GM21360 (cell line): ENCODE measurements around the gene RNFT2.
A peak's percentile ranks its signal among the peaks of the same experiment; 100 is the strongest.

Source experiments
- ATAC-seq: cut with Tn5 transposase; IDR thresholded peaks from one replicate; pipeline ENCODE4 v1.9.1; 2021; ENCODE audit warnings: mild to moderate bottlenecking, moderate library complexity; ENCODE audit not compliant: unreplicated experiment

The RNFT2 gene

GRCh38 chr12:116737774-116738657, at the start of gene RNFT2, which contains the start of gene SPRING1:
Gene RNFT2 (plus strand): TSS chr12:116738315. CDS start chr12:116740498, 2,183 bp downstream.
Gene SPRING1 (minus strand): TSS chr12:116738069. CDS start chr12:116737900, 169 bp downstream.
- peak; percentile 96 for ATAC-seq

- no peak for ATAC-seq
These were observed 48.6 kb upstream of the RNFT2 start for GRCh38 chr12:116689521-116689920.

- ATAC-seq, result no peak
These were observed 48.0 kb upstream of the RNFT2 start for GRCh38 chr12:116689979-116690744.

- ATAC-seq, result no peak
These were observed 46.9 kb upstream of the RNFT2 start for GRCh38 chr12:116691205-116691604.

- ATAC-seq, result no peak
These were observed 46.5 kb upstream of the RNFT2 start for GRCh38 chr12:116691636-116692035.

GRCh38 chr12:116692605-116693004, 45.5 kb upstream of the RNFT2 start:
- no peak for ATAC-seq

- ATAC-seq, result no peak
These were observed 44.6 kb upstream of the RNFT2 start for GRCh38 chr12:116693286-116694227.

GRCh38 chr12:116694653-116695463, 43.3 kb upstream of the RNFT2 start:
- ATAC-seq, result no peak

GRCh38 chr12:116695464-116695725, 42.7 kb upstream of the RNFT2 start:
- ATAC-seq, result no peak

- no peak for ATAC-seq
These were observed 40.8 kb upstream of the RNFT2 start for GRCh38 chr12:116697305-116697704.

GRCh38 chr12:116697716-116698115, 40.4 kb upstream of the RNFT2 start:
- no peak for ATAC-seq

- ATAC-seq, result no peak
These were observed 40.0 kb upstream of the RNFT2 start for GRCh38 chr12:116698116-116698515.

- ATAC-seq, result no peak
These were observed 39.5 kb upstream of the RNFT2 start for GRCh38 chr12:116698554-116699075.

GRCh38 chr12:116700066-116700465, 38.0 kb upstream of the RNFT2 start:
- ATAC-seq, result no peak

- ATAC-seq, result no peak
These were observed 36.7 kb upstream of the RNFT2 start for GRCh38 chr12:116701432-116701831.

- ATAC-seq, result no peak
These were observed 34.8 kb upstream of the RNFT2 start for GRCh38 chr12:116703214-116703795.

GRCh38 chr12:116707751-116708150, 30.4 kb upstream of the RNFT2 start:
- no peak for ATAC-seq

- no peak for ATAC-seq
These were observed 29.0 kb upstream of the RNFT2 start for GRCh38 chr12:116708826-116709756.
